HG02884 (cell line): Measurements from ENCODE around the gene COBL.

Experiments
- ATAC-seq: cut with Tn5 transposase; IDR thresholded peaks from one replicate; pipeline ENCODE4 v1.9.1; 2021; ENCODE audit warnings: mild to moderate bottlenecking, moderate library complexity; ENCODE audit not compliant: unreplicated experiment

COBL gene

DNA sequence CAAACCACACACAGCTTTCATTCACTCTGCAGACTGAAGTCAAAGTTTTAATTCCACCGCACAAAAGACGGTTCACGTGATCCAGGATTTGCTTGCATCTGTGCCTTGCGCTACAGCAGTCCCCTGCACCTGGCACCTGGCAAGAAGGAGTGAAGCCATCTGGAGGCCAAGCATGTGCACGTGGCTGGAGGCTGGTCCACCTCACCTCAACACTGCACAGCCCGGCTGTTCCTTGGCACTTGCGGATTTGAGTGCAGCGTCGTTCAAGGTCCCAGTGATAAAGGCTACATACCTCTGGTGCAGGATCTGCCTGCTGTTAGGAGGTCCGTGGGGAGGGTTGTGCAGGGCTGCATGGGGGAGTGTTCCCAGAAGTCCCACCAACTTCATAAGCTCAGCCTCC, 285.4 kb downstream of the COBL start:
- ATAC-seq, result no peak

DNA sequence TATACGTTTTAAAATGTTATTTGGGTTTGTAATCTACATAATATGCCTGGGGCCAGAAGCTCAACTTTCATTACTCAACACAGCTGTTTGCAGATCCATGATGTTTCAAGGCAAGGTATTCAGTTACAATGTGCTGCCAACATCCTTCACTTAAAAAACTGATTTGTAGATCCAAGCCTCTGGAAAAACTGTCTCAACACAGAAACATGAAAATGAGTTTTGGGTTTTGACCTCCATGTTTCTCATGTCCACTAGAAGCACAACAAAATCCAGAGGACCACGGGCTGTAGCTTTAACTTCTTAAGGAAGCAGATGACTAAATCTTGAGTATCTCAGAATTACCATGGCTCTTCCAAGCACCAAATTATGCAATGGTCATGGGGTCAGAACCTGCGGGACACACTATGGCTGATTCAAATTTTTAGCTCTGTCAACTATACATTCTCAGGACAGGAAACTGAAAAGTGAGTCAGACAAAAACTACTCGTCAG, 286.9 kb downstream of the COBL start:
- ATAC-seq, result no peak

DNA sequence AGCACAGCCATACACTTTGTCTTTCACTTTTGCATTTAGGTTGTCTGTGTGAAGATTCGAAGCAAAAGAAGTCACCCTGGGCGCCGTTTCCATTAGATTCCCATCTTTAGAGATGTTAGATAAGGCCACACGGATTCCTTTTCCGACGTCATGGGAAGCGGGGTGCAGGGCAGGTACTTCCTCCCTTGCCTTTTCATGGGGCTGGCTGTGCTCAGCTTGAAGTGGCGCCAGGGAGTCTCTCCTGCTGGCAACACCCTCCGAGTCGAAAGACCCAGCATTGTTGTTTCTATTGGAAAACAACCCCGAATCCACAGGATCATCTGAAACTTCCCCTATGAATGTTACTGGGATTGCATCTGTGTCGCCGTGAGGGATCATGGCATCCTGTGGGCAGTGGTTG, 287.5 kb downstream of the COBL start:
- no peak for ATAC-seq

- ATAC-seq, result no peak
These were observed 288.4 kb downstream of the COBL start for GRCh38 chr7:51027935-51028830.

DNA sequence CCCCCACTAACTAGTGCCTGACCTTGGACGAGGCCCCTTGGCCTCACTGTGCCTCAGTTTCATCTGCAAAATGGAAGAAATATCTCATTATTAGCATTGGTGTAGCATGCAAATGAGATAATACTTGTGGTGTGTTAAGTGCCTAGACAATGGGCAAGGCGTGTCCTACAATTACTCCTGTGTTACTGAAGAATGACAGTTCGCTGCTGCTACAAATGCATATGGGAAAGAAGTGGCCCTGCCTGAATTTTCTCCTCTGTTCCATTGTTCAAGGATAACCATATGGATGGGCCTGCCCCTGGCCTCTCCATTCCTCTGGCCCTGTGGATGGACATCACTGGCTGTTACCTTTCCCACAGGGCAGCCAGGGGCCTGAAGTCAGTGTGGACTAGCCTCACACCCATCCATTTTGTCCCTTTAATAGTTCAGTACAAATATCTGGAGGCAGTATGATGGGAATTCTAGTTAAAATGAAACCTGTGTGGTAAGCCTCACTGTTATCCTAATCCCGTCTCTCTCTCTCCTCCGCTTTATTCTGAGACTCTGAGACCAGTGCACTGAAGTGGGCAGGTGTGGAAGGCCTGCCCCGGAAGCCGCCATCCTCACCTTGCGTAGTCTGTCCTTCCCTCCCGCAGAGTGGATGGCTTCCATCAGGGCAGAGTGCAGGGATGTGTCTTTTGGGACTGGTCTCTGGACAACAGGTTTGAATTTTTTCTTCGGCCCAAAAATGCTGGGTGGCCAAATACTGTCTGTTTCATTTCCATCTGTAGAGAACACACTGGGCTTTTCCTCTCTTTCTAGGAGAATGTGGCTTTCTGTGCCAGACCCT, 289.3 kb downstream of the COBL start:
- ATAC-seq, result no peak

- no peak for ATAC-seq
These were observed 290.3 kb downstream of the COBL start for GRCh38 chr7:51026341-51026740.

- ATAC-seq, result no peak
These were observed 290.9 kb downstream of the COBL start for GRCh38 chr7:51025668-51026067.

- ATAC-seq, result no peak
These were observed 291.7 kb downstream of the COBL start for GRCh38 chr7:51024867-51025266.

GRCh38 chr7:51023547-51023946, 293.1 kb downstream of the COBL start:
- no peak for ATAC-seq

DNA sequence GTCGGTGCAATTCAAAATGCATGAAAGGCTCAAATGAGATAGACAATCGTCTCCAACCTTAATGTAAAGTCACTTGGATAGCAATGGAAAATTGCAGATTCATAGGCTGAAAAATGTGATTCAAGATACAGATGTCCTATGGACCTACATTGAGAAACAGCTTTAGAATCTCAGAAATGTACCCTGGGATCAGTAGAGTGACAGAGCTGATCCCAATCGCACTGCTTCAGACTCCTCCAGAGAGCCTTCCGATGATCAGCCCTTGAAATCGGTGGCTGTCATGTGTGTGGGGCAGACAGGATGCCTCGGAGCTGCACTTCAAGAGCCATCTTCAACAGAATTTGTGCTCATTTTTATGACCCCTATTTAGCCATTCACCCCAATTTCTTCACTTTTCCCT, 293.8 kb downstream of the COBL start:
- ATAC-seq, result no peak

- no peak for ATAC-seq
These were observed 294.6 kb downstream of the COBL start for GRCh38 chr7:51021906-51022570.

GRCh38 chr7:51020944-51021343, 295.7 kb downstream of the COBL start:
- ATAC-seq, result no peak

DNA sequence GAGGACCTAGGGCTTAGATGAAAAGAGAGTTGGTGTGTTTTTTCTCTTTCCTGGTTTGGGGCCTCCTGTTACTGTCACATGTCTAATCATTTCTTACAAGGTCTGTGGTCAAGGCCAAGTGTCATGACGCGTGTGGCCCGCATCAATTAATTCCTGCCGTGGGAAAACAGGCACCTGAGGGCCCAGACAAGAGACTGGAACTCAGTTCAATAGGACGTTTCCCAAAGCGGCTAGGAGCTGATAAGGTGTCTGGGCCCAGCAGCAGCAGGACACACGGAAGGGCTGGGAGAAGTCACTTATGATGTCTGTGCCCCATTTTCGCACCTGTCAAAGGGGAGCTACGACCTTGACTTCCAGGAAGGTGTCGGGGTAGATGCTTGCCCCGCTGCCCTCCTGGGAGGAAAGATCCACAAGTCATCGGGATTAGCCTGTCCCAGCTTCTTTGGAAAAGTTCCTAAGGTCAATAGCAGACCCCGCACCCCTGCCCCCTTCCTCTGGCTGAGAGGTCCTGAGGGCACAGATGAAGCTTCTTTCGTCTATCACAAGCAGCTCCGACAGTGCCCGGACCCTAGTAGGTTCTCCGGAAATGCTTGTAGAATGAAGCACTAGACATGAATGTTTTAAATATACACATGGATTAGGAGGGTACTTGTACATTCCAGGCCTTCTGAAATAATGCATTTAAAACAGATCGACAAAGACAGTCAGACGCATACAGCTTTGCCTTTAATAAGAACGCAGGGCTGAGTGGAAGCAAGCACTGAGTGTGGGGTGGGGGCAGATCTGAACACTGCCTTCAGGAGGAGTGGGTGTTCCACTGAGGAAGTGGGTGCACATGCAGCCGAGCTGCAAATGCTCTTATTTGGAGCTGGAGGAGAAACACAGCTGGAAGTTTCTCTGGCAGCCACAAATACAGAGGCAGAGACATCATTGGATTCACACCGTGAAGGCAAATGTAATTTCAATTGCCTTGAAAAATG, 296.4 kb downstream of the COBL start:
- ATAC-seq, result no peak

- no peak for ATAC-seq
These were observed 297.3 kb downstream of the COBL start for GRCh38 chr7:51019191-51019844.

DNA sequence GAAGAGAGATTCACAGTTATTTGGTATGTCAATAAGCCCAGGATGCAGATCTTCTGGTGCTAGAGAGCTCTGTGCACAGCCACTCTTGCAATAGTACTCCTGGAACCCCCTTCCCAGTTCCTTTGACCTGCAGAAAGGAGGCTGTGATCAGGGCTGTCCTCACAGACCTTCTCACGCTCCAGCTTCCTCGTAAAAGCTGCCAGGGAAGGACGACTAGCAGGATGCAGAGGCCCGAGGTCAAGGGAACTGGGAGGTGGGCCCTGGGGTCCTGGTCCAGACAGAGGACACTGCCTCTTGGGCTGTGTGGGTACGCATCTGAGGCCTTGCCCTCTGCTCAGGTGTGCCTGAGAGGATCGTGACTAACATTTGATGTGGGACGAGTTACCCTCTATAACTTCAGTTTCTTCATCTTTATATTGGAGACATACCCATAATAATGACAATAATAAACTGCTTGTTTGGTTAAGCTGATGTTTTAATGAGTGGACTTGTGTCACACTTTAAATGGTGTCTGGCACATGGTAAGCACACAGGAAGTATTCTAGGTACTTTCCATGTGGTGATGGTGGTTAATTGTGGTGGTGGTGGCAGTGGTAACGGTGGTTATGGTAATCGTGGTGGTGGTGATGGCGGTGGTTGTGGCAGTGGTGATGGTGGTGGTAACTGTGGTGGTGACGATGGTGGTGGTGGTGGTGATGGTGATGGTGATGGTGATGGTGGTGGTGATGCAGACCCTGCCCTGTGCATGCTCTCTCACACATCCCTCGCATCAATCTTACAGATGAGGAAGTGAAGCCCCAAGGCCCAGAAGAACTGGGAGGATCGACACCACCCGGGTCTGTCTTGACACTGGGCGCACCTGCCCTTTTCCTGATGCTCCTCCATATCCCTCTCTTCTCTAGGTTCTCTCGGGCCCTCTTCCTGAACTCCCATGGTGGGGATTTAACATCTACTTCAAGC, 298.8 kb downstream of the COBL start:
- no peak for ATAC-seq

- ATAC-seq, result no peak
These were observed 300.1 kb downstream of the COBL start for GRCh38 chr7:51016546-51016945.

- no peak for ATAC-seq
These were observed 301.0 kb downstream of the COBL start for GRCh38 chr7:51015581-51015980.

- ATAC-seq, result no peak
These were observed 301.8 kb downstream of the COBL start for GRCh38 chr7:51014811-51015210.
